ENCODE results near the gene ALG8. TPM values are rescaled to one million over a fixed set of nuclear protein-coding genes. Genes with fewer than 3 reads are reported as not detected.

The ALG8 gene
- total RNA-seq, 1 experiment from 2014 or later = 55.2 TPM

GRCh38 chr11:78161346-78161745 lies 21.9 kb upstream of the ALG8 start:
- no peak for DNase-seq (ENCODE audit: extremely low read depth, low read depth)

GRCh38 chr11:78160557-78160956 lies 21.1 kb upstream of the ALG8 start:
- DNase-seq (ENCODE audit: extremely low read depth, low read depth) = no peak

- no peak for DNase-seq (ENCODE audit: extremely low read depth, low read depth)
Measured at GRCh38 chr11:78158987-78159652, 19.7 kb upstream of the ALG8 start.

GRCh38 chr11:78156127-78156844 lies 16.9 kb upstream of the ALG8 start:
- DNase-seq (ENCODE audit: extremely low read depth, low read depth) = no peak

GRCh38 chr11:78151804-78152203 lies 12.4 kb upstream of the ALG8 start:
- no peak for DNase-seq (ENCODE audit: extremely low read depth, low read depth)

GRCh38 chr11:78150754-78151153 lies 11.3 kb upstream of the ALG8 start:
- DNase-seq (ENCODE audit: extremely low read depth, low read depth) = no peak

GRCh38 chr11:78150346-78150745 lies 10.9 kb upstream of the ALG8 start:
- no peak for DNase-seq (ENCODE audit: extremely low read depth, low read depth)

GRCh38 chr11:78149646-78150045 lies 10.2 kb upstream of the ALG8 start:
- peak; percentile 18 for DNase-seq (ENCODE audit: extremely low read depth, low read depth)

- no peak for DNase-seq (ENCODE audit: extremely low read depth, low read depth)
Measured at GRCh38 chr11:78147807-78148206, 8.4 kb upstream of the ALG8 start.

- DNase-seq (ENCODE audit: extremely low read depth, low read depth) = no peak
Measured at GRCh38 chr11:78145511-78146025, 6.1 kb upstream of the ALG8 start.

GRCh38 chr11:78140392-78141077 lies 1.1 kb upstream of the ALG8 start:
- DNase-seq (ENCODE audit: extremely low read depth, low read depth) = no peak

- peak; percentile 3 for DNase-seq (ENCODE audit: extremely low read depth, low read depth)
Measured at GRCh38 chr11:78138694-78139421, 568 bp downstream of the ALG8 start.

GRCh38 chr11:78138291-78138690 lies 1.1 kb downstream of the ALG8 start:
- no peak for DNase-seq (ENCODE audit: extremely low read depth, low read depth)

- no peak for DNase-seq (ENCODE audit: extremely low read depth, low read depth)
Measured at GRCh38 chr11:78132475-78132874, 7.0 kb downstream of the ALG8 start.

- no peak for DNase-seq (ENCODE audit: extremely low read depth, low read depth)
Measured at GRCh38 chr11:78131956-78132355, 7.5 kb downstream of the ALG8 start.

GRCh38 chr11:78127403-78127802 lies 12.0 kb downstream of the ALG8 start:
- no peak for DNase-seq (ENCODE audit: extremely low read depth, low read depth)

GRCh38 chr11:78112582-78113275 lies 26.7 kb downstream of the ALG8 start:
- no peak for DNase-seq (ENCODE audit: extremely low read depth, low read depth)

- no peak for DNase-seq (ENCODE audit: extremely low read depth, low read depth)
Measured at GRCh38 chr11:78111298-78111697, 28.1 kb downstream of the ALG8 start.

GRCh38 chr11:78110830-78111229 lies 28.6 kb downstream of the ALG8 start:
- no peak for DNase-seq (ENCODE audit: extremely low read depth, low read depth)

- DNase-seq (ENCODE audit: extremely low read depth, low read depth) = no peak
Measured at GRCh38 chr11:78110351-78110750, 29.1 kb downstream of the ALG8 start.
